Loucy (cell line): ENCODE results near the gene BAD.

Source experiments
- EZH2phosphoT487 ChIP-seq: fragments of 200-600 bp; IDR thresholded peaks from 2 replicates; pipeline ENCODE4 v1.6.1; 2018; ENCODE audit warnings: antibody characterized with exemption, mild to moderate bottlenecking, moderate library complexity, borderline replicate concordance
- TF ChIP-seq, protein P1 (sequence below): fragments of 200-600 bp; sonication (generic); conservative IDR thresholded peaks from 2 replicates; pipeline ENCODE4 v1.5.1; 2014; ENCODE audit warnings: mild to moderate bottlenecking, antibody characterized with exemption, low read length

DNA sequence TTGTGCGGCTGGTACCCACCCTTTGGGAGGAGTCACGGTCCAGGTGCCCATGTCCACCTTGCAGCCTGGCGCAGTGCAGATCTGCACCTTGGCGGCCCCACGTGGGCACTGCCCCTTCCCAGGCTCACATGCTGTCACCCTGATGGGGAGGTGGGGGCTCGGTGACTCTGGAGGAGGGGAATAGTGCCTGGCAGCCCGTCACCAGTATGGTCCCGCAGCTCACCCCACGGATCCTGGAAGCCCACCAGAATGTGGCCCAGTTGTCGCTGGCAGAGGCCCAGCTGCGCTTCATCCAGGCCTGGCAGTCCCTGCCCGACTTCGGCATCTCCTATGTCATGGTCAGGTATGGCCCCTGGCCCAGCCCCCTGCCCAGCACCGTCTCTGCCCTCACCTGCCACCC, 63.7 kb downstream of the BAD start:
- TF ChIP-seq, protein P1, sequence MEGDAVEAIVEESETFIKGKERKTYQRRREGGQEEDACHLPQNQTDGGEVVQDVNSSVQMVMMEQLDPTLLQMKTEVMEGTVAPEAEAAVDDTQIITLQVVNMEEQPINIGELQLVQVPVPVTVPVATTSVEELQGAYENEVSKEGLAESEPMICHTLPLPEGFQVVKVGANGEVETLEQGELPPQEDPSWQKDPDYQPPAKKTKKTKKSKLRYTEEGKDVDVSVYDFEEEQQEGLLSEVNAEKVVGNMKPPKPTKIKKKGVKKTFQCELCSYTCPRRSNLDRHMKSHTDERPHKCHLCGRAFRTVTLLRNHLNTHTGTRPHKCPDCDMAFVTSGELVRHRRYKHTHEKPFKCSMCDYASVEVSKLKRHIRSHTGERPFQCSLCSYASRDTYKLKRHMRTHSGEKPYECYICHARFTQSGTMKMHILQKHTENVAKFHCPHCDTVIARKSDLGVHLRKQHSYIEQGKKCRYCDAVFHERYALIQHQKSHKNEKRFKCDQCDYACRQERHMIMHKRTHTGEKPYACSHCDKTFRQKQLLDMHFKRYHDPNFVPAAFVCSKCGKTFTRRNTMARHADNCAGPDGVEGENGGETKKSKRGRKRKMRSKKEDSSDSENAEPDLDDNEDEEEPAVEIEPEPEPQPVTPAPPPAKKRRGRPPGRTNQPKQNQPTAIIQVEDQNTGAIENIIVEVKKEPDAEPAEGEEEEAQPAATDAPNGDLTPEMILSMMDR, result no peak
- no peak for TF ChIP-seq EZH2phosphoT487
